Measurements from ENCODE around the gene TGM1. TPM values are rescaled to one million over a fixed set of nuclear protein-coding genes. Genes with fewer than 3 reads are reported as not detected.

The TGM1 gene
- total and polyA plus RNA-seq, 10 of the 15 experiments (the other 5 are each of a cell fraction or from before 2014, with no cell fraction given) = 0.05 to 5.9 (median 1.8) TPM

DNA sequence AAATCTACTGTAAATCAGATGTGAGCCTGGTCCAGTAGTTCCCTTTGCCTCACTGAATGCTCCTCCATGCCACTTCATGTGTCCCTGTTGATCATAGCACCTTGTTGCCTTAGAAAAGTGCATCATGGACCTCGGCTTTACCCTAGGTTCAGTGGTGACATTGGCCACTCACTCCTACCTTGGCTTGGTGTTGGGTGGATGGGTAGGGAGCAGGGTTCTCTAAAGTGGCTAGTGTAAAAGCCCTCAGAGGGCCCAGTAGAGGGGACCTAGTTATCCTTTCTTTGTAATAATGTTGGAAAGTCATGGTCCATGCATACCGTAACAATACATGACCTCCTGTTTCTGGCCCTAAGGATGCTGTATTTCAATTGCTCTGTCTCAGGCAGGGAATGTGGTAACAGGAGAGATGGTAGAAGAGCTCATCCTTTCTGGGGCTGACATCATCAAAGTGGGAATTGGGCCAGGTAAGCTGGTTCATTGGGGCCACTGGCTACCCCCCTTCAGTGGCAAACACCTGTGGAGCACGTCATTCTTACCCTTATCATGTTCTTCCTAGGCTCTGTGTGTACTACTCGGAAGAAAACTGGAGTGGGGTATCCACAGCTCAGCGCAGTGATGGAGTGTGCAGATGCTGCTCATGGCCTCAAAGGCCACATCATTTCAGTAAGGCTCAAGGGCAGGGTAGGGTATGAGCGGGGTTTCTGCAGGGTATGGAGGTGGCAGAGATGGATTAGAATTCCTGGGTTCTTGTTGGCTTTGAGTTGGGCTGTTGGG is 26.1 kb downstream of the TGM1 start (continued):
- TF ChIP-seq TARDBP (IDR thresholded peaks at IDR 0.05; ENCODE audit: borderline replicate concordance) = no peak

DNA sequence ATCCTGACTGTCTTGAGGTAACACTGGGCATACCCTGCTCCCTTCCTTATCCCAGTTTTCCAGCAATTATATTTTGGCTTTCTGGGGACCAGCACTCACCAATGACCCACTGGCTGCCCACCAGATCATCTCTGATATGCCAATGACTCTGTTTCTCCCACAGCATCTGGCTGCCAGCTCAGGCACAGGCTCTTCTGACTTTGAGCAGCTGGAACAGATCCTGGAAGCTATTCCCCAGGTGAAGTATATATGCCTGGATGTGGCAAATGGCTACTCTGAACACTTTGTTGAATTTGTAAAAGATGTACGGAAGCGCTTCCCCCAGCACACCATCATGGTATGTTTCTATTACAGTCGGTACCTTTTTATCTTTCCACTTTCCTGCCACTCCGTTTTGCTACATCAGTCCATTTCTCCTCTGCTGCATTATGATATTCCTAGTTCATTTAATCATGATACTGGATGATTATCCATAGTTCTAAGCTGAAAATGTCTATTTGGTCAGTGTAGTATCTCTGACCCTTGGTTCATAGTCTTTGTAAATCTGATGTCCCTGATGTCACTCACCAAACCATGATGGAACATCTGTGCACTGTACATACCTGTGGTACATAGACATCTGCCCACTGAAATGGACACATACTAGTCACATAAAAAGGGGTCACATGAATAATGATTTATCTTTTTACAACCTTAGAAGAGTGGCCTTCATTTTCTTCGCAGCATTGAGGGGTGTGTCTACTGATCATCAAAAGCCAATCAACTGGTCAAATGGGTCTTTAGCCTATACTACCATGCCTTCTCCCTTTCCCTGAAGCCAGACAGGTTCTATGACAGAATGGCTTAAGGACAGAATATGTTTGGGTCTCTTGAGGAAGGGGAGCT is 26.9 kb downstream of the TGM1 start:
- Histone ChIP-seq H2AFZ (ENCODE audit: control insufficient read depth, low read depth, low read length) (no peak overlapping the region), H3K9me3 (replicated peaks; ENCODE audit: control insufficient read depth, insufficient read depth, low read length) (no peaks in the 10 kb centered on the region), H3K27ac (ENCODE audit: control insufficient read depth, insufficient read depth) (no peak overlapping the region), H4K20me1 (ENCODE audit: control insufficient read depth, insufficient read depth) (no peaks in the 10 kb centered on the region), H3K4me3 (no peak overlapping the region), H3K36me3 (ENCODE audit: control insufficient read depth in 2 of 2, insufficient read depth in 2 of 2, low read length in 1 of 2) (peaks cover 11 to 50% of the 10 kb centered on the region in 2 experiments), H3K4me2 (ENCODE audit: control insufficient read depth, insufficient read depth) (no peak overlapping the region), H3K79me2 (ENCODE audit: control insufficient read depth, insufficient read depth, low read length) (peaks cover 35% of the 10 kb centered on the region), H3K27me3 (replicated peaks in 1 of 2; ENCODE audit: control insufficient read depth in 2 of 2, insufficient read depth in 2 of 2, low read length in 1 of 2) (no peaks in the 10 kb centered on the region), H3K9ac (ENCODE audit: control insufficient read depth, insufficient read depth, low read length) (no peak overlapping the region), H3K4me1 (ENCODE audit: control insufficient read depth, insufficient read depth, low read length) (peaks cover 15% of the 10 kb centered on the region)
- intact Hi-C loops (cut with micrococcal nuclease; ENCODE audit: unreplicated experiment) (no loop called here), in situ Hi-C loops (cut with MboI) (no loop called here)
- ChIA-PET POLR2A (interaction anchor here (1.4 to 1.9 kb wide), 4 partner anchors 11 to 74 kb away, joined by 3 to 8 read pairs (median 6); partner anchors contain the start of genes IRF9 and MDP1), RAD21 (ENCODE audit: unreplicated experiment) (interaction anchor here (1.1 to 1.3 kb wide), 2 partner anchors 61 to 73 kb away, joined by 3 read pairs; no protein-coding TSS in a partner anchor), CTCF (interaction anchor here (0.7 to 3.0 kb wide), 9 partner anchors 20 to 128 kb away, joined by 3 to 11 read pairs (median 6); partner anchors contain the start of genes CHMP4A, CIDEB and MDP1), SMC1A (ENCODE audit: uncharacterized antibody, unreplicated experiment) (interaction anchor here (0.6 to 2.8 kb wide), 8 partner anchors 16 to 188 kb away, joined by 3 to 12 read pairs (median 4); partner anchors contain the start of genes CHMP4A, IPO4 and MDP1)
- DNase-seq (ENCODE audit: low read depth, low spot score) (no peak), FAIRE-seq (no peak), ATAC-seq (no peak)
- no TSS peak for BruUV-seq (replicated peaks)
- 91% methylated on average over 5 of the region's 5 CpGs for WGBS (ENCODE audit: insufficient coverage, insufficient replicate concordance, low lambda C conversion rate, missing lambda C conversion rate)
- TF ChIP-seq NFYB (IDR thresholded peaks at IDR 0.05; ENCODE audit: insufficient read depth, low read depth, low read length) = no peak
- no peak for TF ChIP-seq SIN3A (IDR thresholded peaks at IDR 0.05; ENCODE audit: low read depth, low read length)
- no peak for TF ChIP-seq FOXM1 (IDR thresholded peaks at IDR 0.05; ENCODE audit: low read depth, low read length)
